GM12878 (cell line): ENCODE data around the gene C1QC. TPM values are rescaled to one million over a fixed set of nuclear protein-coding genes. Genes with fewer than 3 reads are reported as not detected.

Source experiments
- ATAC-seq: fragments of 200-7000 bp; cut with Tn5 transposase; 3 replicates; pipeline ENCODE4 v1.9.1; 2020; ENCODE audit warnings: mild to moderate bottlenecking, moderate library complexity
- BruUV-seq: library from RNA; stranded (reverse); fragments of 400-500 nt; replicated peaks from 2 replicates; lab custom pipeline; 2021; lab: Mats Ljungman, UMichigan
- CTCF ChIA-PET: fragments of 300-600 bp; sonication (Branson Sonifier 250); formaldehyde crosslinking; extraction: SDS; loops from one replicate; lab custom pipeline; 2021; ENCODE audit warnings: inconsistent platforms; lab: Yijun Ruan, JAX
- POLR2A ChIA-PET: fragments of 350-600 bp; formaldehyde crosslinking; extraction: SDS; loops from one replicate; lab custom pipeline; 2021; ENCODE audit warnings: inconsistent platforms; lab: Charles Lee
- RAD21 ChIA-PET: fragments of 300-600 bp; sonication (Branson Sonifier 250); formaldehyde crosslinking; loops from one replicate; lab custom pipeline; 2023; ENCODE audit warnings: antibody characterized with exemption; ENCODE audit not compliant: unreplicated experiment; lab: Charles Lee
- SMC1A ChIA-PET: fragments of 300-600 bp; sonication (Branson Sonifier 250); formaldehyde crosslinking; loops from one replicate; lab custom pipeline; 2023; ENCODE audit not compliant: unreplicated experiment, uncharacterized antibody; lab: Charles Lee
- DNase-seq: peaks from one replicate; pipeline ENCODE4 v3.0.0-alpha.2; 2011; ENCODE audit warnings: low read depth, low spot score
- FAIRE-seq: peaks from 3 replicates; lab custom pipeline; 2011; peaks lifted over from hg19 to GRCh38; lab: Jason Lieb, UNC
- H2AFZ ChIP-seq: 2 replicates; pipeline ENCODE4 v1.6.0; 2011; ENCODE audit warnings: low read depth, low read length, control low read depth; ENCODE audit not compliant: control insufficient read depth
- H3K27ac ChIP-seq: 2 replicates; pipeline ENCODE4 v1.5.1; 2011; ENCODE audit warnings: control low read depth; ENCODE audit not compliant: control insufficient read depth, insufficient read depth
- H3K27me3 ChIP-seq, 2 experiments: replicated peaks in 1 of 2; 2 replicates each; pipeline versions ENCODE4 v1.6.0 to v1.6.1; 2011; ENCODE audit warnings: low read length in 1 of 2; ENCODE audit not compliant: control insufficient read depth in 2 of 2, insufficient read depth in 2 of 2
- H3K36me3 ChIP-seq, 2 experiments: 2 replicates each; pipeline ENCODE4 v1.5.1; 2011; ENCODE audit warnings: low read length in 1 of 2; ENCODE audit not compliant: control insufficient read depth in 2 of 2, insufficient read depth in 2 of 2
- H3K4me1 ChIP-seq: 2 replicates; pipeline ENCODE4 v1.6.1; 2011; ENCODE audit warnings: mild to moderate bottlenecking, low read length, moderate library complexity, mixed read lengths; ENCODE audit not compliant: control insufficient read depth, insufficient read depth
- H3K4me2 ChIP-seq: 2 replicates; pipeline ENCODE4 v1.6.0; 2011; ENCODE audit warnings: control low read depth; ENCODE audit not compliant: control insufficient read depth, insufficient read depth
- H3K4me3 ChIP-seq: fragments of 200-600 bp; sonication (generic); 2 replicates; pipeline ENCODE4 v1.5.1; 2016
- H3K79me2 ChIP-seq: 2 replicates; pipeline ENCODE4 v1.6.0; 2011; ENCODE audit warnings: low read length; ENCODE audit not compliant: control insufficient read depth, insufficient read depth
- H3K9ac ChIP-seq: 2 replicates; pipeline ENCODE4 v1.8.0; 2011; ENCODE audit warnings: low read length, control low read depth, mixed read lengths; ENCODE audit not compliant: control insufficient read depth, insufficient read depth
- H3K9me3 ChIP-seq: replicated peaks from 3 replicates; pipeline ENCODE4 v1.5.1; 2011; ENCODE audit warnings: mild to moderate bottlenecking, low read length; ENCODE audit not compliant: control insufficient read depth, insufficient read depth
- H4K20me1 ChIP-seq: 2 replicates; pipeline ENCODE4 v1.6.0; 2011; ENCODE audit not compliant: control insufficient read depth, insufficient read depth
- CBFB ChIP-seq: IDR thresholded peaks from 2 replicates; pipeline ENCODE4 v1.6.1; 2016; ENCODE audit warnings: antibody characterized with exemption, low read depth
- CEBPB ChIP-seq, 2 experiments: fragments of 150-350 bp in 1 of 2; IDR thresholded peaks; 2 replicates each; pipeline ENCODE4 v1.6.1; 2012 to 2014; ENCODE audit warnings: low read depth in 2 of 2, low read length in 2 of 2, borderline replicate concordance in 1 of 2, inconsistent platforms in 1 of 2
- EZH2 ChIP-seq: IDR thresholded peaks from 2 replicates; pipeline ENCODE4 v1.6.1; 2012; ENCODE audit warnings: low read depth, mild to moderate bottlenecking, control low read depth, inconsistent platforms, low read length, borderline replicate concordance; ENCODE audit not compliant: control insufficient read depth
- FOS ChIP-seq: IDR thresholded peaks from 3 replicates; pipeline ENCODE4 v1.6.1; 2011; ENCODE audit warnings: borderline replicate concordance; ENCODE audit not compliant: insufficient read length; ENCODE audit errors: extremely low read depth
- IRF5 ChIP-seq: fragments of 450-650 bp; IDR thresholded peaks from 2 replicates; pipeline ENCODE4 v1.6.1; 2017; ENCODE audit warnings: borderline replicate concordance
- RB1 ChIP-seq: fragments of 450-650 bp; formaldehyde crosslinking; IDR thresholded peaks from 2 replicates; pipeline ENCODE4 v1.6.1; 2017; ENCODE audit warnings: mild to moderate bottlenecking, borderline replicate concordance
- RELA ChIP-seq: fragments of 450-650 bp; IDR thresholded peaks from 2 replicates; pipeline ENCODE4 v1.8.0; 2014; ENCODE audit warnings: borderline replicate concordance; ENCODE audit not compliant: partially characterized antibody
- ZNF207 ChIP-seq: fragments of 450-650 bp; IDR thresholded peaks from 2 replicates; pipeline ENCODE4 v1.6.1; 2014; ENCODE audit warnings: antibody characterized with exemption, mild to moderate bottlenecking, borderline replicate concordance
- ZNF217 ChIP-seq: fragments of 450-650 bp; IDR thresholded peaks from 2 replicates; pipeline ENCODE4 v1.6.1; 2017; ENCODE audit warnings: antibody characterized with exemption, mild to moderate bottlenecking
- WGBS: methylation state at CpG from one replicate; pipeline ENCODE4 v1.1.6; 2016; ENCODE audit warnings: low lambda C conversion rate; ENCODE audit not compliant: insufficient replicate concordance, insufficient coverage; ENCODE audit errors: missing lambda C conversion rate; 5-methylcytosine and 5-hydroxymethylcytosine counted together
- in situ Hi-C: fragments of 300-500 bp; cut with MboI; formaldehyde crosslinking; loops from 9 replicates; pipeline ENCODE4 v1.14.3; 2018; ENCODE audit warnings: mixed read lengths
- intact Hi-C: fragments of 100-400 bp; cut with micrococcal nuclease; formaldehyde crosslinking; loops from one replicate; pipeline ENCODE4 v1.14.2; 2022; ENCODE audit not compliant: unreplicated experiment
- polyA plus RNA-seq, 11 experiments: library from polyadenylated mRNA; depleted of rRNA in 4 of 11; unstranded in 6 of 11; stranded (reverse) in 5 of 11; fragments of >200 nt; fragmentation: Nextera tagmentation in 4 of 11; fragmentation: Illumina TruSeq in 1 of 11; extraction: Ambion mirVana in 4 of 11; extraction: Trizol in 1 of 11; gene quantifications; 1 replicate in 1 of 11; 2 replicates in 10 of 11; pipeline versions ENCODE4 v1.2.1 to v1.2.3, GENCODE V29; 2011 to 2016; ENCODE audit warnings: inconsistent platforms in 2 of 11, missing spikeins in 2 of 11, low read depth in 1 of 11
- total RNA-seq, 4 experiments: library from RNA; depleted of rRNA in 3 of 4; stranded (reverse); fragments of >200 nt in 3 of 4; fragmentation: Illumina TruSeq in 1 of 4; extraction: Trizol in 1 of 4; gene quantifications; 2 replicates each; pipeline versions ENCODE4 v1.2.1 to v1.2.3, GENCODE V29; 2013 to 2021
- TF ChIP-seq, protein P1 (sequence below): fragments of 450-650 bp; IDR thresholded peaks from 2 replicates; pipeline ENCODE4 v1.6.1; 2016; ENCODE audit warnings: mild to moderate bottlenecking
- TF ChIP-seq, protein P2 (sequence below): fragments of 150-350 bp; IDR thresholded peaks from 2 replicates; pipeline ENCODE4 v1.6.1; 2016; ENCODE audit warnings: low read depth, low read length
- TF ChIP-seq, protein P3 (sequence below): IDR thresholded peaks from 2 replicates; pipeline ENCODE4 v1.6.1; 2011; ENCODE audit warnings: mild to moderate bottlenecking, low read depth, low read length, moderate library complexity; ENCODE audit not compliant: insufficient replicate concordance

Gene C1QC
- total and polyA plus RNA-seq, 10 of the 15 experiments (the other 5 are each of a cell fraction or from before 2014, with no cell fraction given), result 0.74 TPM; not detected in 9

- SMC1A ChIA-PET, result interaction anchor here (0.6 kb wide), 1 partner anchor 265 kb away, joined by 3 read pairs; no protein-coding TSS in a partner anchor
- Histone ChIP-seq H3K27ac (no peak within 1 kb of the TSS), H3K4me1 (no peaks in the 10 kb centered on the region), H3K36me3 (no peaks in the 10 kb centered on the region), H3K4me3 (no peak within 1 kb of the TSS), H3K27me3 (no peaks in the 10 kb centered on the region; a peak in 2 of 4 replicates), H4K20me1 (no peaks in the 10 kb centered on the region), H2AFZ (no peak within 1 kb of the TSS), H3K79me2 (no peaks in the 10 kb centered on the region), H3K9ac (no peak within 1 kb of the TSS), H3K9me3 (no peaks in the 10 kb centered on the region), H3K4me2 (no peak within 1 kb of the TSS)
- CTCF ChIA-PET, result interaction anchor here (0.8 kb wide), 1 partner anchor 22 kb away, joined by 3 read pairs; no protein-coding TSS in a partner anchor
- TF ChIP-seq, protein P1, sequence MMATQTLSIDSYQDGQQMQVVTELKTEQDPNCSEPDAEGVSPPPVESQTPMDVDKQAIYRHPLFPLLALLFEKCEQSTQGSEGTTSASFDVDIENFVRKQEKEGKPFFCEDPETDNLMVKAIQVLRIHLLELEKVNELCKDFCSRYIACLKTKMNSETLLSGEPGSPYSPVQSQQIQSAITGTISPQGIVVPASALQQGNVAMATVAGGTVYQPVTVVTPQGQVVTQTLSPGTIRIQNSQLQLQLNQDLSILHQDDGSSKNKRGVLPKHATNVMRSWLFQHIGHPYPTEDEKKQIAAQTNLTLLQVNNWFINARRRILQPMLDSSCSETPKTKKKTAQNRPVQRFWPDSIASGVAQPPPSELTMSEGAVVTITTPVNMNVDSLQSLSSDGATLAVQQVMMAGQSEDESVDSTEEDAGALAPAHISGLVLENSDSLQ, result no peak
- TF ChIP-seq ZNF207, result no peak
- no peak for TF ChIP-seq ZNF217
- TF ChIP-seq, protein P2, sequence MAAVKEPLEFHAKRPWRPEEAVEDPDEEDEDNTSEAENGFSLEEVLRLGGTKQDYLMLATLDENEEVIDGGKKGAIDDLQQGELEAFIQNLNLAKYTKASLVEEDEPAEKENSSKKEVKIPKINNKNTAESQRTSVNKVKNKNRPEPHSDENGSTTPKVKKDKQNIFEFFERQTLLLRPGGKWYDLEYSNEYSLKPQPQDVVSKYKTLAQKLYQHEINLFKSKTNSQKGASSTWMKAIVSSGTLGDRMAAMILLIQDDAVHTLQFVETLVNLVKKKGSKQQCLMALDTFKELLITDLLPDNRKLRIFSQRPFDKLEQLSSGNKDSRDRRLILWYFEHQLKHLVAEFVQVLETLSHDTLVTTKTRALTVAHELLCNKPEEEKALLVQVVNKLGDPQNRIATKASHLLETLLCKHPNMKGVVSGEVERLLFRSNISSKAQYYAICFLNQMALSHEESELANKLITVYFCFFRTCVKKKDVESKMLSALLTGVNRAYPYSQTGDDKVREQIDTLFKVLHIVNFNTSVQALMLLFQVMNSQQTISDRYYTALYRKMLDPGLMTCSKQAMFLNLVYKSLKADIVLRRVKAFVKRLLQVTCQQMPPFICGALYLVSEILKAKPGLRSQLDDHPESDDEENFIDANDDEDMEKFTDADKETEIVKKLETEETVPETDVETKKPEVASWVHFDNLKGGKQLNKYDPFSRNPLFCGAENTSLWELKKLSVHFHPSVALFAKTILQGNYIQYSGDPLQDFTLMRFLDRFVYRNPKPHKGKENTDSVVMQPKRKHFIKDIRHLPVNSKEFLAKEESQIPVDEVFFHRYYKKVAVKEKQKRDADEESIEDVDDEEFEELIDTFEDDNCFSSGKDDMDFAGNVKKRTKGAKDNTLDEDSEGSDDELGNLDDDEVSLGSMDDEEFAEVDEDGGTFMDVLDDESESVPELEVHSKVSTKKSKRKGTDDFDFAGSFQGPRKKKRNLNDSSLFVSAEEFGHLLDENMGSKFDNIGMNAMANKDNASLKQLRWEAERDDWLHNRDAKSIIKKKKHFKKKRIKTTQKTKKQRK, result no peak
- TF ChIP-seq RB1, result no peak
- TF ChIP-seq EZH2, result no peak
- TF ChIP-seq, protein P3, sequence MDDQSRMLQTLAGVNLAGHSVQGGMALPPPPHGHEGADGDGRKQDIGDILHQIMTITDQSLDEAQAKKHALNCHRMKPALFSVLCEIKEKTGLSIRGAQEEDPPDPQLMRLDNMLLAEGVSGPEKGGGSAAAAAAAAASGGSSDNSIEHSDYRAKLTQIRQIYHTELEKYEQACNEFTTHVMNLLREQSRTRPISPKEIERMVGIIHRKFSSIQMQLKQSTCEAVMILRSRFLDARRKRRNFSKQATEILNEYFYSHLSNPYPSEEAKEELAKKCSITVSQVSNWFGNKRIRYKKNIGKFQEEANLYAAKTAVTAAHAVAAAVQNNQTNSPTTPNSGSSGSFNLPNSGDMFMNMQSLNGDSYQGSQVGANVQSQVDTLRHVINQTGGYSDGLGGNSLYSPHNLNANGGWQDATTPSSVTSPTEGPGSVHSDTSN, result no peak
- no peak for TF ChIP-seq CBFB
- TF ChIP-seq IRF5, result no peak
- no peak for TF ChIP-seq RELA
- no peak for TF ChIP-seq CEBPB (IDR thresholded peaks at IDR 0.05; ENCODE audit: borderline replicate concordance in 1 of 2, low read depth in 2 of 2, low read length in 2 of 2)
- no peak for TF ChIP-seq FOS
- ATAC-seq, result no peak
- BruUV-seq, result no TSS peak
- no peak for DNase-seq
- in situ Hi-C loops (no loop called here), intact Hi-C loops (no loop called here)
- 25% methylated on average over 13 of the region's 13 CpGs for WGBS
- RAD21 ChIA-PET, result no interaction called here
- FAIRE-seq, result no peak
- POLR2A ChIA-PET, result no interaction called here
Measured at GRCh38 chr1:22652881-22653316, 9.5 kb downstream of the C1QC start, which contains the start of gene C1QB. Gene C1QB (plus strand): TSS chr1:22653236. CDS start chr1:22659463, 6,227 bp downstream.
